ENCODE results near the gene NUBP2.

Gene NUBP2, protein sequence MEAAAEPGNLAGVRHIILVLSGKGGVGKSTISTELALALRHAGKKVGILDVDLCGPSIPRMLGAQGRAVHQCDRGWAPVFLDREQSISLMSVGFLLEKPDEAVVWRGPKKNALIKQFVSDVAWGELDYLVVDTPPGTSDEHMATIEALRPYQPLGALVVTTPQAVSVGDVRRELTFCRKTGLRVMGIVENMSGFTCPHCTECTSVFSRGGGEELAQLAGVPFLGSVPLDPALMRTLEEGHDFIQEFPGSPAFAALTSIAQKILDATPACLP

DNA sequence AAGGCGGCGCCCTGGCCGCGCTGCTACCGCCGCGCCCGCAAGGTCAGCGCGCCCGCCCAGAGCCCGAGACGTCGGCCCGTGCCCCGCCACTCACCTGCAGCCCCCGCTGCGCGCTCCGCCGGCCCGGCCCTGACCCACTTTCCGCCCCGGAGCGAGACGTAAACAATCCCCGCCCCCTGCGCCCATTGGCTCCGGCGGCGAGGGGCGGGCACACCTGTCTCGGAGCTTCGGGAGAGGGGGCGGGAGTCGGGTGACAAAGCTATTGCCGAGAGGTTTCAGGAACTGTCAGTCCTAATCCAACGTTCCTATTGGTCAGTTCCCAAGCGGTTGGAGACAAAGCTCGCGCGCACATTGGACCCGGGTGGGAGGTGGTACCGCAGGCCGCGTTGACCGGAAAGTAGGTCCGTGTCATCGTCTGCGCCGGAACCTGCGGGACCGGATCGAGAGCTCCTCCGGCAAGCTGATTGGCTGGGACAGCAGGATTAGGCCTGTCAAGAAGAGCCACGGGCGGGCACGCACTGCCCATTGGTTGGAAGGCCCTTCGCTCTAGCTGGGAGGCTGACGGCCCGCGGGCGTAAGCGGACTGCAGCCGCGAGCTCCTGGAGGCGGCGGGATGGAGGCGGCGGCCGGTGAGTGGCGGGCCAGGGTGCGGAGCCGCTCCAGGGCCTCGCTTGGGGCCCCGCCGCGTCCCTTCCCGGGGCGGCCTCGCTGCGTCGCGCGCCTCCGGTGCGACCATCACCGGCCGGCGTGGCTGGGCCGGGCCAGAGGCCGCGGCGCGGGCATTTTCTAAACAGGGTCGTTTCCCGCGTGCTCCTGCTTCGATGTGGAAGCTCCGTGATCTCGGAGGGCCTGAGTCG, at the start of gene NUBP2, which contains the start of gene SPSB3:
Gene NUBP2, plus strand, starts transcription at position 553 of the 857 bp plus-strand sequence. Its CDS starts 61 bp downstream, at position 614.
Gene SPSB3, minus strand, starts transcription at position 164 of the 857 bp plus-strand sequence. CDS start 1,088 bp downstream, outside the sequence.
- peaks cover 54% of the 10 kb centered on the region for H3K79me2 ChIP-seq (ENCODE audit: insufficient read depth, low read length)
- H3K4me1 ChIP-seq (ENCODE audit: insufficient read depth, low read length, poor library complexity, severe bottlenecking) = no peaks in the 10 kb centered on the region
- no peaks in the 10 kb centered on the region for H3K9me2 ChIP-seq (replicated peaks; ENCODE audit: low read depth, low read length)
- H3K9ac ChIP-seq (ENCODE audit: low read depth, low read length, poor library complexity, severe bottlenecking) = peak within 1 kb of the TSS; percentile 82
- H2AFZ ChIP-seq (ENCODE audit: low read length) = no peak within 1 kb of the TSS
- H3K27me3 ChIP-seq (ENCODE audit: insufficient read depth, low read length, poor library complexity, severe bottlenecking) = no peaks in the 10 kb centered on the region
- no peak for TF ChIP-seq EZH2phosphoT487 (IDR thresholded peaks at IDR 0.05; ENCODE audit: borderline replicate concordance)
- TF ChIP-seq, protein P1, sequence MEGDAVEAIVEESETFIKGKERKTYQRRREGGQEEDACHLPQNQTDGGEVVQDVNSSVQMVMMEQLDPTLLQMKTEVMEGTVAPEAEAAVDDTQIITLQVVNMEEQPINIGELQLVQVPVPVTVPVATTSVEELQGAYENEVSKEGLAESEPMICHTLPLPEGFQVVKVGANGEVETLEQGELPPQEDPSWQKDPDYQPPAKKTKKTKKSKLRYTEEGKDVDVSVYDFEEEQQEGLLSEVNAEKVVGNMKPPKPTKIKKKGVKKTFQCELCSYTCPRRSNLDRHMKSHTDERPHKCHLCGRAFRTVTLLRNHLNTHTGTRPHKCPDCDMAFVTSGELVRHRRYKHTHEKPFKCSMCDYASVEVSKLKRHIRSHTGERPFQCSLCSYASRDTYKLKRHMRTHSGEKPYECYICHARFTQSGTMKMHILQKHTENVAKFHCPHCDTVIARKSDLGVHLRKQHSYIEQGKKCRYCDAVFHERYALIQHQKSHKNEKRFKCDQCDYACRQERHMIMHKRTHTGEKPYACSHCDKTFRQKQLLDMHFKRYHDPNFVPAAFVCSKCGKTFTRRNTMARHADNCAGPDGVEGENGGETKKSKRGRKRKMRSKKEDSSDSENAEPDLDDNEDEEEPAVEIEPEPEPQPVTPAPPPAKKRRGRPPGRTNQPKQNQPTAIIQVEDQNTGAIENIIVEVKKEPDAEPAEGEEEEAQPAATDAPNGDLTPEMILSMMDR (conservative IDR thresholded peaks at IDR 0.05; ENCODE audit: low read length) = no peak
- H3K4me3 ChIP-seq (ENCODE audit: low read length, poor library complexity, severe bottlenecking) = peak within 1 kb of the TSS; percentile 93
- no peaks in the 10 kb centered on the region for H3K36me3 ChIP-seq (ENCODE audit: insufficient read depth, low read length)
- H3K9me3 ChIP-seq (ENCODE audit: insufficient read depth, low read depth, low read length) = no peaks in the 10 kb centered on the region
- peaks cover 4% of the 10 kb centered on the region for H4K20me1 ChIP-seq (ENCODE audit: insufficient read depth, low read length, poor library complexity, severe bottlenecking)
- peak within 1 kb of the TSS; percentile 75 for H3K4me2 ChIP-seq (ENCODE audit: low read depth, low read length, poor library complexity, severe bottlenecking)
- no peaks in the 10 kb centered on the region for H3F3A ChIP-seq (ENCODE audit: low read depth)

DNA sequence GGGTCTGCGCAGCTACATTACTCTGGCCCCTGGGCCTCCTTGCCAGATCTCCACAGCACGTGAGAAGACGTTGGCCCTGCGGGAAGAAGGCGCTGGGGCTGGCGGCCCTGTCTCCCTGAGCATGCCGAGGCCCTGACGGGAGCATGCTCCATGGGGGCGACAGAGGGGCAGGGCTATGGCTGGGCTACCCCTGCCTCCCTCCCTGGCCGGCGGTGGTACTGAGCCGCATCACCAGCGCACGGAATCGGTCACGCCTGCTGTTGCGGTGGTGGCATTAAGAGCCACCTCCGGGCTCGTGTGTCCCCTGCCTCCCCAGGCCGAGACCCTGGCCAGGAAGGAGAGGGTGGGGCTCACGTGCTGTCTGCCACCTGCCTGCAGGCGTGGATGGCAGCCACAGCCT, 48.6 kb upstream of the NUBP2 start:
- no peaks in the 10 kb centered on the region for H3K9me3 ChIP-seq (ENCODE audit: insufficient read depth, low read depth, low read length)
- no peaks in the 10 kb centered on the region for H3F3A ChIP-seq (ENCODE audit: low read depth)
- no peaks in the 10 kb centered on the region for H4K20me1 ChIP-seq (ENCODE audit: insufficient read depth, low read length, poor library complexity, severe bottlenecking)
- H3K27me3 ChIP-seq (ENCODE audit: insufficient read depth, low read length, poor library complexity, severe bottlenecking) = no peaks in the 10 kb centered on the region
- no peaks in the 10 kb centered on the region for H3K4me1 ChIP-seq (ENCODE audit: insufficient read depth, low read length, poor library complexity, severe bottlenecking)
- no peaks in the 10 kb centered on the region; the same call in 1 of the 2 replicates for H3K36me3 ChIP-seq (ENCODE audit: insufficient read depth, low read length)
- no peaks in the 10 kb centered on the region for H3K79me2 ChIP-seq (ENCODE audit: insufficient read depth, low read length)
- no peak for TF ChIP-seq EZH2phosphoT487 (IDR thresholded peaks at IDR 0.05; ENCODE audit: borderline replicate concordance)
- TF ChIP-seq, protein P1 (conservative IDR thresholded peaks at IDR 0.05; ENCODE audit: low read length) = no peak
- H2AFZ ChIP-seq (ENCODE audit: low read length) = no peak overlapping the region
- H3K4me2 ChIP-seq (ENCODE audit: low read depth, low read length, poor library complexity, severe bottlenecking) = no peak overlapping the region
- no peak overlapping the region for H3K9ac ChIP-seq (ENCODE audit: low read depth, low read length, poor library complexity, severe bottlenecking)
- H3K9me2 ChIP-seq (replicated peaks; ENCODE audit: low read depth, low read length) = no peaks in the 10 kb centered on the region
- H3K4me3 ChIP-seq (ENCODE audit: low read length, poor library complexity, severe bottlenecking) = no peak overlapping the region

DNA sequence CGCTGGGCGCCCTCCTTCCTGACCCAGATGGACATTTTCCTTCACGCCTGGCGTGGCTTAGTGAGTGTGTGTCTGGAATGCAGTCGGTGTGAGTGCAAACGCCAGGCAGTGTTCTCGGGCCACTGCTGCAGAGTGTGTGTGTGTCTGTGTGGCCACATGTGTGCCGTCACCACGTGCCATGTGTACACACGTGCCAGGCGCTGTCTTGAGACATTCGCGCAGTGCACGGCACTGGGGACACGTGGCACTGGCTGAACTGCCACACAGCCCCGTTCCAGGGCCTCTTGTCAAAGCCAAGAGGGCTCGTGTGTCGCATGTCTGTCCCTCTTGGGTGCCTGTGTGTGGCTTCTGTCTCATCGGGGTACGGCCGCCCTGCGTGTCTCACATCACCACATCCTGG, 47.9 kb upstream of the NUBP2 start:
- H3F3A ChIP-seq (ENCODE audit: low read depth) = no peaks in the 10 kb centered on the region
- no peaks in the 10 kb centered on the region; the same call in 1 of the 2 replicates for H3K36me3 ChIP-seq (ENCODE audit: insufficient read depth, low read length)
- TF ChIP-seq, protein P1 (conservative IDR thresholded peaks at IDR 0.05; ENCODE audit: low read length) = no peak
- no peak overlapping the region for H3K4me2 ChIP-seq (ENCODE audit: low read depth, low read length, poor library complexity, severe bottlenecking)
- H3K9me2 ChIP-seq (replicated peaks; ENCODE audit: low read depth, low read length) = no peaks in the 10 kb centered on the region
- H3K4me1 ChIP-seq (ENCODE audit: insufficient read depth, low read length, poor library complexity, severe bottlenecking) = no peaks in the 10 kb centered on the region
- no peaks in the 10 kb centered on the region for H3K9me3 ChIP-seq (ENCODE audit: insufficient read depth, low read depth, low read length)
- H3K27me3 ChIP-seq (ENCODE audit: insufficient read depth, low read length, poor library complexity, severe bottlenecking) = no peaks in the 10 kb centered on the region
- no peaks in the 10 kb centered on the region for H3K79me2 ChIP-seq (ENCODE audit: insufficient read depth, low read length)
- no peak overlapping the region for H3K9ac ChIP-seq (ENCODE audit: low read depth, low read length, poor library complexity, severe bottlenecking)
- no peak overlapping the region for H2AFZ ChIP-seq (ENCODE audit: low read length)
- H3K4me3 ChIP-seq (ENCODE audit: low read length, poor library complexity, severe bottlenecking) = no peak overlapping the region
- H4K20me1 ChIP-seq (ENCODE audit: insufficient read depth, low read length, poor library complexity, severe bottlenecking) = no peaks in the 10 kb centered on the region
